ENCODE data around the gene CACNG8.

- TF ChIP-seq, protein P1, sequence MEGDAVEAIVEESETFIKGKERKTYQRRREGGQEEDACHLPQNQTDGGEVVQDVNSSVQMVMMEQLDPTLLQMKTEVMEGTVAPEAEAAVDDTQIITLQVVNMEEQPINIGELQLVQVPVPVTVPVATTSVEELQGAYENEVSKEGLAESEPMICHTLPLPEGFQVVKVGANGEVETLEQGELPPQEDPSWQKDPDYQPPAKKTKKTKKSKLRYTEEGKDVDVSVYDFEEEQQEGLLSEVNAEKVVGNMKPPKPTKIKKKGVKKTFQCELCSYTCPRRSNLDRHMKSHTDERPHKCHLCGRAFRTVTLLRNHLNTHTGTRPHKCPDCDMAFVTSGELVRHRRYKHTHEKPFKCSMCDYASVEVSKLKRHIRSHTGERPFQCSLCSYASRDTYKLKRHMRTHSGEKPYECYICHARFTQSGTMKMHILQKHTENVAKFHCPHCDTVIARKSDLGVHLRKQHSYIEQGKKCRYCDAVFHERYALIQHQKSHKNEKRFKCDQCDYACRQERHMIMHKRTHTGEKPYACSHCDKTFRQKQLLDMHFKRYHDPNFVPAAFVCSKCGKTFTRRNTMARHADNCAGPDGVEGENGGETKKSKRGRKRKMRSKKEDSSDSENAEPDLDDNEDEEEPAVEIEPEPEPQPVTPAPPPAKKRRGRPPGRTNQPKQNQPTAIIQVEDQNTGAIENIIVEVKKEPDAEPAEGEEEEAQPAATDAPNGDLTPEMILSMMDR (IDR thresholded peaks at IDR 0.05) = no peak
- TF ChIP-seq EP300 (IDR thresholded peaks at IDR 0.05) (no peak), POLR2AphosphoS5 (IDR thresholded peaks at IDR 0.05) (no peak)
Observed at GRCh38 chr19:53965091-53965490, 2.4 kb downstream of the CACNG8 start.
